Activated CD4-positive, alpha-beta T cell treated with anti-CD3 and anti-CD28 coated beads, Interleukin-2, amount 50 U/mL, for 24 hours (primary cell): Measurements from ENCODE around the gene MICAL2.

Experiments
- DNase-seq, 2 donors: peaks; one replicate each; pipeline ENCODE4 v3.0.0-alpha.2; 2020; ENCODE audit warnings: low read depth in 1 of 2, low spot score in 1 of 2

Gene MICAL2

GRCh38 chr11:12075822-12076821 lies 34.3 kb upstream of the MICAL2 start:
- no peak for DNase-seq

GRCh38 chr11:12076840-12077534 lies 33.4 kb upstream of the MICAL2 start:
- no peak for DNase-seq

GRCh38 chr11:12077535-12078280 lies 32.7 kb upstream of the MICAL2 start:
- DNase-seq: no peak

GRCh38 chr11:12079726-12080556 lies 30.4 kb upstream of the MICAL2 start:
- no peak for DNase-seq

- no peak for DNase-seq
Observed at GRCh38 chr11:12083380-12083779, 27.0 kb upstream of the MICAL2 start.

- no peak for DNase-seq
Observed at GRCh38 chr11:12084256-12084655, 26.1 kb upstream of the MICAL2 start.

GRCh38 chr11:12085371-12086251 lies 24.8 kb upstream of the MICAL2 start:
- DNase-seq: no peak

GRCh38 chr11:12086271-12087074 lies 23.9 kb upstream of the MICAL2 start:
- DNase-seq: no peak

GRCh38 chr11:12087075-12088004 lies 23.1 kb upstream of the MICAL2 start:
- DNase-seq: no peak

GRCh38 chr11:12088047-12088481 lies 22.3 kb upstream of the MICAL2 start:
- DNase-seq: no peak

- no peak for DNase-seq
Observed at GRCh38 chr11:12088531-12088930, 21.9 kb upstream of the MICAL2 start.

GRCh38 chr11:12089041-12089440 lies 21.3 kb upstream of the MICAL2 start:
- no peak for DNase-seq

- no peak for DNase-seq
Observed at GRCh38 chr11:12089473-12089872, 20.9 kb upstream of the MICAL2 start.

- DNase-seq: no peak
Observed at GRCh38 chr11:12090061-12090591, 20.3 kb upstream of the MICAL2 start.

- DNase-seq: no peak
Observed at GRCh38 chr11:12090761-12091258, 19.6 kb upstream of the MICAL2 start.

GRCh38 chr11:12091956-12092558 lies 18.3 kb upstream of the MICAL2 start:
- no peak for DNase-seq

- DNase-seq: no peak
Observed at GRCh38 chr11:12092714-12093113, 17.7 kb upstream of the MICAL2 start.
